Large intestine (tissue), 3 donors: ENCODE measurements around the gene DDB1. TPM values are rescaled to one million over a fixed set of nuclear protein-coding genes. Genes with fewer than 3 reads are reported as not detected.

Experiments
- DNase-seq, 2 donors: peaks; one replicate each; pipeline versions ENCODE4 v3.0.0 to v3.0.0-alpha.2; 2013
- H3K27ac ChIP-seq: one replicate; pipeline ENCODE4 v1.5.1; 2013; ENCODE audit warnings: low read length
- H3K27me3 ChIP-seq: 2 replicates; pipeline ENCODE4 v1.6.1; 2013; ENCODE audit warnings: low read length; ENCODE audit not compliant: control insufficient read depth, insufficient read depth
- H3K36me3 ChIP-seq: 2 replicates; pipeline ENCODE4 v1.6.1; 2013; ENCODE audit warnings: low read length; ENCODE audit not compliant: control insufficient read depth, insufficient read depth
- H3K4me1 ChIP-seq: one replicate; pipeline ENCODE4 v1.6.1; 2013; ENCODE audit warnings: low read length; ENCODE audit not compliant: control insufficient read depth, insufficient read depth
- H3K4me3 ChIP-seq: one replicate; pipeline ENCODE4 v1.5.1; 2013; ENCODE audit warnings: low read length
- H3K9me3 ChIP-seq: one replicate; pipeline ENCODE4 v1.6.1; 2013; ENCODE audit warnings: mild to moderate bottlenecking, low read depth, low read length, moderate library complexity; ENCODE audit not compliant: control insufficient read depth
- WGBS: methylation state at CpG from one replicate; pipeline ENCODE4 v1.1.5; 2013; ENCODE audit warnings: low lambda C conversion rate; ENCODE audit not compliant: insufficient coverage; 5-methylcytosine and 5-hydroxymethylcytosine counted together
- polyA plus RNA-seq: library from polyadenylated mRNA; unstranded; fragments of 120-200 nt; gene quantifications from one replicate; pipeline ENCODE4 v1.2.1, GENCODE V29; 2013

The DDB1 gene
- polyA plus RNA-seq, 1 donor: 157 TPM

DNA sequence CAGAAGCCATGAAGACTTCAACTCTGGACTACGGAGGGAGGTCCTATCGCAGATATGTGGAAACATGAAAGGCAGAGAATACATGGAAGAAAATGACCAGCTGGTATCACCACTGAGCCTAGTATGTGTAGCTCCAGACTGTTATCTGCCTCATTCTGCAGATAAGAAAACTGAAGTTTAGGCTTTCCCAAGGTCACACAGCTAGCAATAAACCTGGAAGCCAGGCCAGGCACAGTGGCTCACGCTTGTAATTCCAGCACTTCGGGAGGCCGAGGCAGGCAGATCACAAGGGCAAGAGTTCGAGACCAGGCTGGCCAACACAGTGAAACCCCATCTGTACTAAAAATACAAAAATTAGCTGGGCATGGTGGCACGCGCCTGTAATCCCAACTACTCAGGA, 22.2 kb downstream of the DDB1 start:
- no peaks in the 10 kb centered on the region for H3K9me3 ChIP-seq
- WGBS: no CpG with 5 or more reads among the region's 8 CpGs

DNA sequence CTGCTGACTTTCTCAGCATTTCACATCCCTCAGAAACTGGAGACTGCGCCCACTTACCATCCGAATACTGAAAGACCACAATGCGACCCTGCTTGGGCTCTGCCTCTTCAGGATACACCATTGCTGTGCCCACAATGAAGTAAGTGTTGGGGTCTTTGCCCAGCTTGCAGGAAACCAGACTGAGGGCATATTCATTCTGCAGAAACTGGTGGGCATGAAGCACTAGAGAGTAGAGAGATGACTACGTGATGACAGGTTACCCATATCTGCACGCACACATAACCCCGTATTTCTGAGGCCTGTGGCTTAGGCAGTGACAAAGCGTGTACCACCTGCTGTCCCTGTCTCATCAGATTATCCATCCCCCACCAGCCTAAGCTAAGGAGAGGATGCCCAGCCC, 23.2 kb downstream of the DDB1 start:
- H3K4me1 ChIP-seq: no peaks in the 10 kb centered on the region
- H3K27me3 ChIP-seq: no peaks in the 10 kb centered on the region
- H3K36me3 ChIP-seq: peaks cover 88% of the 10 kb centered on the region
- no peak overlapping the region for H3K4me3 ChIP-seq
- no peak for DNase-seq
- H3K9me3 ChIP-seq: no peaks in the 10 kb centered on the region
- no peak overlapping the region for H3K27ac ChIP-seq
- WGBS: no CpG with 5 or more reads among the region's 7 CpGs

More for the DNA sequence above, 22.2 kb downstream of the DDB1 start:
- DNase-seq: no peak
- Histone ChIP-seq H3K36me3 (peaks cover 85% of the 10 kb centered on the region), H3K27me3 (no peaks in the 10 kb centered on the region), H3K4me3 (no peak overlapping the region), H3K27ac (no peak overlapping the region), H3K4me1 (no peaks in the 10 kb centered on the region)

DNA sequence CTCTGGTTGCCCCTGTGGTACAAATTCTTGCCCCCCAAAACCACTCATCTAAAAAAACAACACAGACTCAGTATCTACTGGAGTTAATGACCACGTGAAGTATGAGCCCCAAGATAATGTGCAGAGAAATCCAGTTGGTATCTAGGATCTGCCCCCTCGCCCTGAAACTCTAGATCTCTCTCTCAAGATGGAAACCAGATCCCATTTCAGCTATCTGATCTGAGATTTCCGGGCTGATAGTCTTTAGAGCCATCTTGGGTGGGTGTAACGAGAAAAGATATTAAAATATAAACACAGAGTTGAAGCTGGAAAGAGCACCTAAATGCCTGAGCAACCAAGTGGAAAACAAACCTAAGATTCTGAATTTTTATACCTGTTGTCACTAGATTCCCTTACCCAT, 23.8 kb downstream of the DDB1 start:
- H3K9me3 ChIP-seq: no peaks in the 10 kb centered on the region
- no peak overlapping the region for H3K27ac ChIP-seq
- no peaks in the 10 kb centered on the region for H3K4me1 ChIP-seq
- H3K27me3 ChIP-seq: no peaks in the 10 kb centered on the region
- 67% methylated on average over 1 of the region's 4 CpGs for WGBS
- no peak for DNase-seq
- H3K36me3 ChIP-seq: peaks cover 83% of the 10 kb centered on the region
- no peak overlapping the region for H3K4me3 ChIP-seq

DNA sequence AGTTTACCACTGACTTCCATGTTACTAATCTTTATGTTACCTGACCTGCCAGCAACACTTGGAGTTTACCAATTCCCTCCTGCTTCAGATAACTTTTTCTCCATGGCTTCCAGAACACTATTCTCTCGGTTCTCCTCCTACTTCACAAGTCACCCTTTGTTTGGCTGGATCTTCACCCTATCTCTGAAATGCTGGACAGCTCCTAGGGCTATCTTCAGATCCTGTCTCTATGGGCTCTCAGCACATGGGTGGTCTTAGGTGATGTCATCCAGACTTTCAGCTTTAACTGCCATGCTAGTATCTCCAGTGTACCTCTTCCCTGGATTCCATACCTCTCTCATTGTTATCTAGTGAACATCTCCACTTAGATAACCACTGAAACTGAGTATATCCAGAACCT, 25.6 kb downstream of the DDB1 start:
- no peaks in the 10 kb centered on the region for H3K4me1 ChIP-seq
- no peak overlapping the region for H3K4me3 ChIP-seq
- H3K9me3 ChIP-seq: no peaks in the 10 kb centered on the region
- no CpG with 5 or more reads among the region's 1 CpG for WGBS
- no peak overlapping the region for H3K27ac ChIP-seq
- H3K36me3 ChIP-seq: peaks cover 82% of the 10 kb centered on the region
- DNase-seq: no peak
- H3K27me3 ChIP-seq: no peaks in the 10 kb centered on the region

DNA sequence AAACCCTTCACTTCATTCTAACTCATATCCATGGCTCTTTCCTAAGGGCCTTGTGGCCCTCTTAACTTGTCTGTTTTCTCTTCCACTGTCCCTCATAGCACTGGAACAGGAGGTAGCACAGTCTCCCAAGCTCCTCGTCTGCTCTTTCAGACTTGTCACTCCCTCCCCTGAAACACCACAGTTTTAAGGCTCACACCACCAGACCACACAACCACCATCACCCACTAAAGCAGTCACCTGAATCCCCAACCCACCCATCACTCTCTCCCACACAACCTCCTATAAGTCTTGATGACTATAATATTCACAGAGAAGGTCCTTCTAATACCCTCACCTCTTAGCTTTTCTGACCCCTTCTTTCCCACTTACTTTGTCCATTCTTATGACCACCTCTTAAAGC, 26.7 kb downstream of the DDB1 start:
- WGBS: no CpG with 5 or more reads among the region's 1 CpG
- H3K4me3 ChIP-seq: no peak overlapping the region
- H3K4me1 ChIP-seq: no peaks in the 10 kb centered on the region
- DNase-seq: no peak
- H3K27me3 ChIP-seq: no peaks in the 10 kb centered on the region
- H3K9me3 ChIP-seq: no peaks in the 10 kb centered on the region
- peaks cover 82% of the 10 kb centered on the region for H3K36me3 ChIP-seq
- no peak overlapping the region for H3K27ac ChIP-seq

DNA sequence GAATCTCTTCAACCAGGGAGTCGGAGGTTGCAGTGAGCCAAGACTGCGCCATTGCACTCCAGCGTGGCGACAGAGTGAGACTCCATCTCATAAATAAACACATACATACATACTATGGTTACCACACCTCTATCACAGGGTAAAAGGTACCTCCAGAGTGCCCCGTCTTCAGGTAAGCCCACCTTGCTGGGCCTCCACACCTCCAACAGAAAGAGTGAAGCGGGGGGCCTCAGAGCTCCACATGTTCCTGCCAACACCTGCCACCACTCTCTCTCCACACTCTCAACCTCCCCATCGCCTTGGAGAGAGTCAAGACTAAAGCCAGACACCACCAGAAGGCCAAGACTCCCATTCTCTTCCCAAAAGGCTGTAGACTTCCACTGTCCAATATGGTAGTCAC, 27.5 kb downstream of the DDB1 start:
- H3K27me3 ChIP-seq: no peaks in the 10 kb centered on the region
- DNase-seq: no peak
- no peaks in the 10 kb centered on the region for H3K9me3 ChIP-seq
- no peaks in the 10 kb centered on the region for H3K4me1 ChIP-seq
- no peak overlapping the region for H3K27ac ChIP-seq
- no peak overlapping the region for H3K4me3 ChIP-seq
- no CpG with 5 or more reads among the region's 7 CpGs for WGBS
- peaks cover 85% of the 10 kb centered on the region for H3K36me3 ChIP-seq

DNA sequence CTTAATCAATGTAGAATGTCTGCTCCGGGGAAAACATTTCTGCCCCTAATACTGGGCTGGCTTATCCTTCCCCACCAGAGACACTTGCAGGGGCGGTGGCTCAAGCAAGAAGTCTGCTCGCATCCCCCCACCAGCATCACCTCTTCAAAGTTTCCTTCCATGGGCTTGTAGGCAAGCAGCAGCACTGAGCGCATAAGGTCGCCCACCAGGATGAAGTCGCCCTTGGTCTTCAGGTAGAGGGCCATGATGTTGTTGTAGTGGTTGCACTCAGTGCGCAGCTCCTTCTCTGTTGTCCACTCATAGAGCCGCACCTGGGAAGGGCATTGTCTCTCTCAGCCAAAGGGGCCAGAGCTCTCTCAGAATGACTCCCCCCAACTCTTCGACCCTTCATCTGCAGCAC, 29.2 kb downstream of the DDB1 start:
- WGBS: no CpG with 5 or more reads among the region's 9 CpGs
- Histone ChIP-seq H3K27ac (no peak overlapping the region), H3K36me3 (peaks cover 84% of the 10 kb centered on the region), H3K27me3 (no peaks in the 10 kb centered on the region), H3K4me1 (peaks cover 10% of the 10 kb centered on the region), H3K9me3 (no peaks in the 10 kb centered on the region), H3K4me3 (no peak overlapping the region)
- no peak for DNase-seq

DNA sequence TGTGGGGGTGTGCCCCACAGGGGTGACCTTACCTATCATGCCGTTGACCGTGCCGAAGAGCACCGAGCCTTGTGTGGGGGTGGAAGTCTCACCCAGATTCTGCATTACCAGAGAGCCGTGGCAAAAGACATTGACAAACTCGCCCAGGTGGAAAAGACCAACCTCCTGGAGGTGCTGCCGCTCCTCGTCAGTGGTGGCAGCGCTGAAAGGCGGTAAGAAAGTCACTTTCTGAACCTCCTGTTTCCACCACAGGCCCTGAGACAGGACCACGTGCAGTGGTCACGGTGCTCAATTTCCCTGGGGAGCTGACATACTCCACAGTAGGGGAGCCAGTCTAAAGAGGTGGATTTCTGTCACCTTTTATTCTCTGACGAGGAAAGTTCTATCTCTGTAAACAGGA, 30.4 kb downstream of the DDB1 start:
- Histone ChIP-seq H3K27ac (no peak overlapping the region), H3K36me3 (peaks cover 72% of the 10 kb centered on the region), H3K27me3 (no peaks in the 10 kb centered on the region), H3K4me1 (peaks cover 15% of the 10 kb centered on the region), H3K4me3 (no peak overlapping the region), H3K9me3 (no peaks in the 10 kb centered on the region)
- no peak for DNase-seq
- WGBS: no CpG with 5 or more reads among the region's 13 CpGs

DNA sequence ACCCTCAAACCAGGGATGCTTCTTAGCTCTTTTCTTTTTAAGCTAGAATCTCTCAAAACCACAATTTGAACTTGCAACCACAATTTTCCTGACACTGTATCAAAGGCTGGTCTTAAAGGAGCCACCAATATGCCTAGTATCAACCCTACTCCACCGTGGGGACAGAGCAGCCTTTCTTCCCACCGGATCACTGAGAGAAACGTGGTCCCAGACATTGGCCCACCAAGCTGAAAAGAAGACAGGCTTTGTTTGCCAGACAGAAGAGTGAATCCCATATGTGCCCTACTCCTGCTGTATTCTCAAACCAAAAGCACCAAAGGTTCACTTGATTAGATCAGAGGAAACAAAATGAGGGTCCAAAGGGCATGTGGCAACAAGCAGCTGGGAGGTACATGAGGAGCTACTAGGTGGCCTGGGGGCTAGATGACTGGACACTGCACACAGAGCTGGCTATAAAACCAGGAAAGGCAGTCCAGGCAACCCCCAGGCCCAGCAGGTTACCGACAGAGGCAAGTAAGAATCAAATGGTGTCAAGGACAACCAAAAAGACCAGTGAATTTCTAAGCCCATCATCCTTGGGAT, 34.2 kb downstream of the DDB1 start:
- H3K27ac ChIP-seq: no peak overlapping the region
- peak; percentile 58 to 81 for DNase-seq
- peaks cover 28% of the 10 kb centered on the region for H3K4me1 ChIP-seq
- H3K4me3 ChIP-seq: no peak overlapping the region
- H3K36me3 ChIP-seq: peaks cover 48% of the 10 kb centered on the region
- peaks cover 3% of the 10 kb centered on the region for H3K9me3 ChIP-seq
- peaks cover 8% of the 10 kb centered on the region for H3K27me3 ChIP-seq
- no CpG with 5 or more reads among the region's 4 CpGs for WGBS

DNA sequence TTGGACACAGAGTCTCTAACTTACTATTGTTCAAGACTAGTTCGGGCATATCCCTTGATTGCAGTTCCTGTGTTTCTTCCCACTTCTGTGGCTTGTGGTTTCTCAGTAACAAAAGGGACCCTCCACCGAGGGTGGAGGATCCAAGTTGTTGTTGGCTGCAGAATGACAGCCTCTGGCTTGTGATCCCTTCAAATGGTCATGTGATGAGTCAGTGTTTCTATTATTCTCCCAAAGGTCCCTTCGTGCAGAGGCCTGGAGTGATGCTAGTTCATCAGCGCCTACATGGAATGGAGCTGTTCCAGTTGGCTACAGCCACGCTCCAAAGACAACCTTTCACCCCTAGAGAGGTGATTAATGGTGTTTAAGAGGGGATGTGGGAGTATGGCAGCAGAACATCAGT, 35.2 kb downstream of the DDB1 start:
- peaks cover 39% of the 10 kb centered on the region for H3K36me3 ChIP-seq
- H3K4me3 ChIP-seq: no peak overlapping the region
- WGBS: no CpG with 5 or more reads among the region's 5 CpGs

DNA sequence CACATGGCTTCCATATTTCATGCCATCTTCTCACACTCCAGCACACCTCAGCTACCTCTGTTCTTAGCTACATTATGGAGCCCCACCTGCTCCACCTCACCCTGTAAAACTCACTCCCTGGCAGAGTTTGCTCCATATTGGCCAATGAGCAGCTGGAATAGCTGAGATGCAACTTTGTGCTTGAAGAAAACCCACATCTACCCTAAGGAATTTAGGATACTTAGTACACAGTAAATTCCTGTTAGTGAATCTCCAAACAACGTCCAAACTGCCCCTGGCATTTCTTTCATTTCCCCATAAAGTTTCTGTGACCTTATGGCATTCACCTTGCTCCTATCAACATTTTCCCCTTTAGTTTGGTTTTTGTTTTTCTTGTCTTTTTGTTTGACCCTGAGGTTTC, 35.6 kb downstream of the DDB1 start:
- Histone ChIP-seq H3K9me3 (peaks cover 3% of the 10 kb centered on the region), H3K4me3 (no peak overlapping the region), H3K27me3 (peaks cover 12% of the 10 kb centered on the region), H3K4me1 (peaks cover 32% of the 10 kb centered on the region), H3K36me3 (peaks cover 35% of the 10 kb centered on the region), H3K27ac (no peak overlapping the region)
- DNase-seq: no peak
- WGBS: 100% methylated on average over 1 of the region's 1 CpG

More for the DNA sequence above, 35.2 kb downstream of the DDB1 start:
- peaks cover 3% of the 10 kb centered on the region for H3K9me3 ChIP-seq
- peak in 1 of 2 donors; percentile 8 for DNase-seq
- H3K4me1 ChIP-seq: peaks cover 32% of the 10 kb centered on the region
- H3K27me3 ChIP-seq: peaks cover 12% of the 10 kb centered on the region
- no peak overlapping the region for H3K27ac ChIP-seq
